Dendritic cell treated with granulocyte-macrophage colony-stimulating factor and Interleukin-4, amounts not matched to agents 40 ng/mL and 50 ng/mL, for 4 days (primary cell): ENCODE data around the gene RGS7.
"Not testable (repeated sequence)": the region's sequence is repeated elsewhere in the genome, so short reads cannot be mapped to it uniquely, and the experiment has no call there.

ENCODE experiments used
- H3K27ac Mint-ChIP-seq: one replicate; pipeline ENCODE4 v1.8.0; 2022; ENCODE audit warnings: mild to moderate bottlenecking, mixed read lengths
- H3K27me3 Mint-ChIP-seq: one replicate; pipeline ENCODE4 v1.8.0; 2022; ENCODE audit warnings: mild to moderate bottlenecking, mixed read lengths
- H3K36me3 Mint-ChIP-seq: one replicate; pipeline ENCODE4 v1.8.0; 2022; ENCODE audit warnings: low read depth, mixed read lengths
- H3K4me1 Mint-ChIP-seq: one replicate; pipeline ENCODE4 v1.8.0; 2022; ENCODE audit warnings: low read depth, mixed read lengths
- H3K4me3 Mint-ChIP-seq: one replicate; pipeline ENCODE4 v1.8.0; 2022; ENCODE audit warnings: mild to moderate bottlenecking, moderate library complexity, mixed read lengths
- H3K9me3 Mint-ChIP-seq: one replicate; pipeline ENCODE4 v1.8.0; 2022; ENCODE audit warnings: mixed read lengths
- intact Hi-C: fragments of 100-400 bp; cut with micrococcal nuclease; formaldehyde crosslinking; loops from one replicate; pipeline ENCODE4 v1.15.0; 2022

RGS7 gene

GRCh38 chr1:240786880-240787279 is 570.1 kb downstream of the RGS7 start:
- Mint-ChIP-seq H3K9me3 (no peaks in the 10 kb centered on the region), H3K27me3 (no peaks in the 10 kb centered on the region), H3K4me3 (no peak overlapping the region), H3K36me3 (no peaks in the 10 kb centered on the region), H3K4me1 (no peaks in the 10 kb centered on the region), H3K27ac (no peak overlapping the region)
- intact Hi-C loops, result no loop called here

DNA sequence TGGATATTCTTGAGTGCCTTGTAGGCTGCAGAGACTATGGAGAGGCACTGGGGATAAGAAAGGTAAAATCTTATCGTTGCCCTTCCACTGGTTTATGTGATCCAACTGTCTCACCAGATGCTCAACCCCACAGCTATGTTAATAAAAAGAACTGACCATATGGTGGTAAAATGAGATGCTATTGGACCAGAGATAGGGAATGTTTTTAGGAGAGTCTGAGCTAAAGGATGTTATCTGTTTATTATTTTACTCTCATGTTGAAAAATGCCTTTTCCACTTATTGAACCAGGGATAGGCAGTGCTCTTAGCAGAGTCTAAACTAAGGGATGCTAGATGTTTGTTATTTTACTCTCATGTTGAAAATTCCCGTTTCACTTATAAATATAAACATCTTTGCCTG is 572.2 kb downstream of the RGS7 start:
- no peak overlapping the region for H3K4me3 Mint-ChIP-seq
- no peaks in the 10 kb centered on the region for H3K9me3 Mint-ChIP-seq
- intact Hi-C loops, result no loop called here
- no peaks in the 10 kb centered on the region for H3K27me3 Mint-ChIP-seq
- H3K36me3 Mint-ChIP-seq, result no peaks in the 10 kb centered on the region
- no peaks in the 10 kb centered on the region for H3K4me1 Mint-ChIP-seq
- no peak overlapping the region for H3K27ac Mint-ChIP-seq

DNA sequence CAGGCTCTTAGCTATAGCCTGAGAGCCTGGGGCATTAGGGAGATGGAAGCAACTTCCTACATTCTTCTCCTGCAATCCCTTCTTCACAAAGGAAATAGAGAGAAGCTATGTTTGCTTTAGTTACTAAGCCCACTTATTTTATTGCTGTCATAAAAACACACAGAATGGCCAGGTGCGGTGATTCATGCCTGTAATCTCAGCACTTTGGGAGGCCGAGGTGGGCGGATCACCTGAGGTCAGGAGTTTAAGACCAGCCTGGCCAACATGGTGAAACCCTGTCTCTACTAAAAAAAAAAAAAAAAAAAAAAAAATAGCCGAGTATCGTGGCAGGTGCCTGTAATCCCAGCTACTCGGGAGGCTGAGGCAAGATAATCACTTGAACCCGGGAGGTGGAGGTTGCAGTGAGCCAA is 573.3 kb downstream of the RGS7 start:
- H3K36me3 Mint-ChIP-seq, H3K27me3 Mint-ChIP-seq, H3K4me1 Mint-ChIP-seq, H3K27ac Mint-ChIP-seq, H3K4me3 Mint-ChIP-seq, intact Hi-C loops, H3K9me3 Mint-ChIP-seq: not testable (repeated sequence)

- Mint-ChIP-seq H3K27me3 (no peaks in the 10 kb centered on the region), H3K27ac (no peak overlapping the region), H3K4me3 (no peak overlapping the region), H3K4me1 (no peaks in the 10 kb centered on the region), H3K36me3 (no peaks in the 10 kb centered on the region), H3K9me3 (peaks cover 5% of the 10 kb centered on the region)
- intact Hi-C loops, result loop anchor here (10.0 kb wide), 1 partner anchor 1979 kb away; no protein-coding TSS in a partner anchor
Measured at GRCh38 chr1:240776237-240776636, 580.8 kb downstream of the RGS7 start.

DNA sequence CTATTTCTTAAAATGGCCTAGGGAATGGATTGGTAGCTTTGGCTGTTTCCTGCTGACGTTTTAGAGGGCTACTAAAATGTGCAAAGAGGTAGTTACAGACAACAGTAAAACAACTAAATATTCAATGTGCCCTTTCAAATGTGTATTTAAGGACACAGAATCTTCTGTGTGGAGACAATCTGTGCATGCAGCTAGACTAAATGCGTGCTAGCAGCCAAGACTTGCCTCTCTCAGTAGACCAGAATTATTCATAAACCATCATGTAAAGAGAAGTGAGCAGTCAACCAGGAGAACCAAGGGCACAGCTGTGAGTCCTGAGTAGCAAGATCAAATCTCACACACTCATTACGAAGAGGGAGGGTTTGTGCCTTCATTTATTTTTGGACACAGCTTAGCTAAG is 584.9 kb downstream of the RGS7 start:
- Mint-ChIP-seq H3K27ac (no peak overlapping the region), H3K4me3 (no peak overlapping the region), H3K4me1 (no peaks in the 10 kb centered on the region), H3K27me3 (no peaks in the 10 kb centered on the region), H3K9me3 (peaks cover 5% of the 10 kb centered on the region), H3K36me3 (no peaks in the 10 kb centered on the region)
- intact Hi-C loops, result loop anchor here (10.0 kb wide), 1 partner anchor 1983 kb away; no protein-coding TSS in a partner anchor

DNA sequence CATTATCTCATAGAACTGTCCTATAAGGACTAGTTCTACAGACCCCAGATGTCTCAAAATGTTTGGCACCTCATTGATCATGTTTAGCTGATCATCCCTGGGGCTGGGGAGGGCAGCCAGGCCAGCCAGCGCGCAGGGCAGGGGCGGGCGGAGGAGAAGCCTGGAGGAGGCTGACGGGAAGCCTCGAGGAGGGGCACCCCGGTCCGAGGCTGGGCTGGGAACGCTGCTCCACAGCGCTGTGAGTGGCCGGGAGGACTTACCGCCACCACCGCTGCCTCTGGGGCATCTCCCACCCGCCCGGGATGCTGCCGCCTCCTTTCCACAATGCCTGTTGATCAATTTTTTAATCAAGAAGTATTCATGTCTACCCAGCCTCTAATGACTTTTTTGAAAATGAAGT is 585.6 kb downstream of the RGS7 start:
- intact Hi-C loops, result loop anchor here (10.0 kb wide), 1 partner anchor 1983 kb away; no protein-coding TSS in a partner anchor
- Mint-ChIP-seq H3K4me1 (no peaks in the 10 kb centered on the region), H3K27me3 (no peaks in the 10 kb centered on the region), H3K4me3 (no peak overlapping the region), H3K9me3 (peaks cover 5% of the 10 kb centered on the region), H3K36me3 (no peaks in the 10 kb centered on the region), H3K27ac (no peak overlapping the region)

DNA sequence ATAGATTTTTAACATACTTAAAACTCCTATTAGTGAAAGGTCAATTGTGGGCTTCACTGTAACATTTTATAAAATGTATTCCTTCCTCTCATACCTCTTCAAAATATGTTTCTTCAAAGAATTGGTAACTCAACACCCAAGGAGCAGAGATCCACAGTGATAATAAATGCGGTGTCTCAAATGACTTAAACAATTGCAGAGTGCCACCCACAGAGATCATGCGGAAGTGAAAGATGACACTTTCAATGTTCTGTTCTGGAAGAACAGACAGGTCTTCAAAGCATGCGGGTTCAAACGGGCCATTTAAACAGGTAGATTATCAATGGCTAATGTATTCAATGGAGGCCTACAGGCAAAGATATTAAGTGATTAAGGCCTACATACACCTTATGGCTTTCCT is 588.0 kb downstream of the RGS7 start:
- no peaks in the 10 kb centered on the region for H3K9me3 Mint-ChIP-seq
- no peak overlapping the region for H3K27ac Mint-ChIP-seq
- H3K4me1 Mint-ChIP-seq, result no peaks in the 10 kb centered on the region
- H3K27me3 Mint-ChIP-seq, result no peaks in the 10 kb centered on the region
- no peaks in the 10 kb centered on the region for H3K36me3 Mint-ChIP-seq
- intact Hi-C loops, result no loop called here
- H3K4me3 Mint-ChIP-seq, result no peak overlapping the region

DNA sequence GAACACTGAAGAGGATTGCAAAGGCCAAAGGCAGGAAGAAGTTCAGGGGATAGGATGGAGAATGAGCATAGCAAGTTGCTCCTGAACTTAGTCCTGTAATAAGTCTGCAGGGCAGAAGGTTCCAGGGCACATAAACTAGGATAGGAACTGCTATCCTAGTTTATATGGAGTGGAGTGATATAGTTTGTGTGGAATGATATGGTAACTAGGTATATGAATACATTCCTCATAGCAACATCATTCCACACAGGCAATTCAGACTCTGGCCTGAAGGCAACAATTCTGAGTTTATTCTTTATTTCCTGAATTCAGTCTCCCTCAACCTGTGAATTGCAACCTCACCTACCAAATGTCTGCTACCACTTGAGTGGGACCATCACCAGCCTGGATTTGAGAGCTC is 590.2 kb downstream of the RGS7 start:
- no peaks in the 10 kb centered on the region for H3K4me1 Mint-ChIP-seq

GRCh38 chr1:240765732-240766363 is 591.2 kb downstream of the RGS7 start:
- Mint-ChIP-seq H3K36me3 (no peaks in the 10 kb centered on the region), H3K4me1 (no peaks in the 10 kb centered on the region), H3K4me3 (no peak overlapping the region), H3K9me3 (no peaks in the 10 kb centered on the region), H3K27me3 (no peaks in the 10 kb centered on the region), H3K27ac (no peak overlapping the region)
- intact Hi-C loops, result no loop called here

More for the DNA sequence above, 590.2 kb downstream of the RGS7 start:
- Mint-ChIP-seq H3K27me3 (no peaks in the 10 kb centered on the region), H3K4me3 (no peak overlapping the region), H3K36me3 (no peaks in the 10 kb centered on the region), H3K27ac (no peak overlapping the region), H3K9me3 (no peaks in the 10 kb centered on the region)
- intact Hi-C loops, result no loop called here

GRCh38 chr1:240763771-240764170 is 593.2 kb downstream of the RGS7 start:
- intact Hi-C loops, result no loop called here
- Mint-ChIP-seq H3K27me3 (no peaks in the 10 kb centered on the region), H3K4me3 (no peak overlapping the region), H3K9me3 (no peaks in the 10 kb centered on the region), H3K4me1 (no peaks in the 10 kb centered on the region), H3K36me3 (no peaks in the 10 kb centered on the region), H3K27ac (no peak overlapping the region)

DNA sequence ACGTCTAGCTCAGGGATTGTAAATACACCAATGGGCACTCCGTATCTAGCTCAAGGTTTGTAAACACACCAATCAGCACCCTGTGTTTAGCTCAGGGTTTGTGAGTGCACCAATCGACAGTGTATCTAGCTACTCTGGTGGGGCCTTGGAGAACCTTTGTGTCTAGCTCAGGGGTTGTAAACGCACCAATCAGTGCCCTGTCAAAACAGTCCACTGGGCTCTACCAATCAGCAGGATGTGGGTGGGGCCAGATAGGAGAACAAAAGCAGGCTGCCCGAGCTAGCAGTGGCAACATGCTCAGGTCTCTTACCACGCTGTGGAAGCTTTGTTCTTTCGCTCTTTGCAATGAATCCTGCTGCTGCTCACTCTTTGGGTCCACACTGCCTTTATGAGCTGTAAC is 593.9 kb downstream of the RGS7 start:
- H3K27me3 Mint-ChIP-seq, H3K9me3 Mint-ChIP-seq, H3K36me3 Mint-ChIP-seq, H3K4me1 Mint-ChIP-seq, H3K4me3 Mint-ChIP-seq, H3K27ac Mint-ChIP-seq, intact Hi-C loops: not testable (repeated sequence)

- H3K4me1 Mint-ChIP-seq, H3K27ac Mint-ChIP-seq, intact Hi-C loops, H3K36me3 Mint-ChIP-seq, H3K4me3 Mint-ChIP-seq, H3K9me3 Mint-ChIP-seq, H3K27me3 Mint-ChIP-seq: not testable (repeated sequence)
Measured at GRCh38 chr1:240762471-240762987, 594.5 kb downstream of the RGS7 start.

DNA sequence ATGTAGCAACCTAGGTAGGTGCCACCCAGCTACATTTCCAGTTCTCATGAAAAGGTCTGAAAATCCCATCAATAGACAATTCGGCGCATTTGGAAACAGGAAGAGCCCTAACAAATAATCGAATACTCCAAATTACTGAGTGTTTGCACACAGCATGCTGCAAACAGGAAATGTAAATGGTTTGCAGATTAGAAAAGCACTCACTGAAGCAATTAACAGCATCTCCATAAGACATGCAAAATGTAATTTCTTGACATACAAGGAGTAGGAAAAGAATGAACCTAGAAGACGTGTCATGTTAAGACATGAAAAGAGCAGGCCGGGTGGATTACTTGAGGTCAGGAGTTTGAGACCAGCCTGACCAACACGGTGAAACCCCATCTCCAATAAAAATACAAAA is 598.2 kb downstream of the RGS7 start:
- H3K36me3 Mint-ChIP-seq, H3K9me3 Mint-ChIP-seq, H3K27ac Mint-ChIP-seq, intact Hi-C loops, H3K27me3 Mint-ChIP-seq, H3K4me3 Mint-ChIP-seq, H3K4me1 Mint-ChIP-seq: not testable (repeated sequence)

DNA sequence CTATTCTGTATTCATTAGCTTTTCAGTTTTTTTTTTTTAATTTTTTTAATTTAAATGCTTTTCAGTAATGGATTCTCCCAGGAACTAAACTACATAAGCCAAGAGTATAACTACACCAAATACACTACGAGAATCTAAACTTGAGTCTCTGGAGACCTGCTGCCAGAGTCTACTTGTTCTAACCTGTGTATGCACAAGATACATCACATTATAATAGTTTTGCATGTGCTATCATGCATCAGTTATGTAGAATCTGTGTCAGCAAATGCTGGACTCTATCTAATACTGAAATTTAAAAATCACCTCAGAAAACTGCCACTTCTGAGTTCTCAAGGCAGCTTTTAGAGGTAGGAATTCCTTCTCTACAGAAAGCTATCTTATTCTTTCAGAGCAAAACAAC is 598.7 kb downstream of the RGS7 start:
- intact Hi-C loops, result no loop called here
- H3K27ac Mint-ChIP-seq, result no peak overlapping the region
- no peaks in the 10 kb centered on the region for H3K36me3 Mint-ChIP-seq
- no peaks in the 10 kb centered on the region for H3K9me3 Mint-ChIP-seq
- H3K27me3 Mint-ChIP-seq, result no peaks in the 10 kb centered on the region
- H3K4me3 Mint-ChIP-seq, result no peak overlapping the region
- H3K4me1 Mint-ChIP-seq, result no peaks in the 10 kb centered on the region

- no peaks in the 10 kb centered on the region for H3K36me3 Mint-ChIP-seq
- no peaks in the 10 kb centered on the region for H3K27me3 Mint-ChIP-seq
- no peak overlapping the region for H3K4me3 Mint-ChIP-seq
- intact Hi-C loops, result no loop called here
- H3K4me1 Mint-ChIP-seq, result no peaks in the 10 kb centered on the region
- no peak overlapping the region for H3K27ac Mint-ChIP-seq
- no peaks in the 10 kb centered on the region for H3K9me3 Mint-ChIP-seq
Measured at GRCh38 chr1:240747907-240748306, 609.1 kb downstream of the RGS7 start.
